AG04450 (cell line): ENCODE measurements around the gene ACACB. TPM values are rescaled to one million over a fixed set of nuclear protein-coding genes. Genes with fewer than 3 reads are reported as not detected.

Experiments
- CTCF ChIA-PET: fragments of 300-600, 350-600 bp; formaldehyde crosslinking; extraction: SDS; loops from one replicate; lab custom pipeline; 2022; ENCODE audit warnings: antibody characterized with exemption, inconsistent platforms; lab: Charles Lee
- POLR2A ChIA-PET: fragments of 350-600 bp; formaldehyde crosslinking; extraction: SDS; loops from one replicate; lab custom pipeline; 2021; ENCODE audit warnings: antibody characterized with exemption, inconsistent platforms; lab: Yijun Ruan, JAX
- DNase-seq: peaks from one replicate; pipeline ENCODE4 v3.0.0-alpha.2; 2011; ENCODE audit warnings: low read depth, low spot score
- H3K27ac ChIP-seq: one replicate; pipeline ENCODE4 v1.5.1; 2012; ENCODE audit warnings: low read depth, low read length, control low read depth
- H3K27me3 ChIP-seq: one replicate; pipeline ENCODE4 v1.6.0; 2012; ENCODE audit warnings: low read length; ENCODE audit not compliant: control insufficient read depth, insufficient read depth
- H3K4me3 ChIP-seq: 2 replicates; pipeline ENCODE4 v1.5.1; 2011; ENCODE audit warnings: mild to moderate bottlenecking, low read depth, low read length, control low read depth
- H3K9me3 ChIP-seq: 2 replicates; pipeline ENCODE4 v1.5.1; 2012; ENCODE audit warnings: low read length; ENCODE audit not compliant: control insufficient read depth, insufficient read depth
- polyA plus RNA-seq: library from polyadenylated mRNA; depleted of rRNA; stranded (reverse); fragments of >200 nt; gene quantifications from 2 replicates; pipeline ENCODE4 v1.2.3, GENCODE V29; 2011
- TF ChIP-seq, protein P1 (sequence below): IDR thresholded peaks from 2 replicates; pipeline ENCODE4 v1.5.1; 2011; ENCODE audit warnings: low read depth, low read length, control low read depth, inconsistent platforms

ACACB gene
- polyA plus RNA-seq, 1 experiment, result 3.2 TPM

- ChIA-PET CTCF (no interaction called here), POLR2A (no interaction called here)
- H3K27ac ChIP-seq, result no peak overlapping the region
- peaks cover 3% of the 10 kb centered on the region; the same call in 1 of the 2 replicates for H3K9me3 ChIP-seq
- H3K27me3 ChIP-seq, result no peaks in the 10 kb centered on the region
- no peak overlapping the region for H3K4me3 ChIP-seq
- DNase-seq, result no peak
- TF ChIP-seq, protein P1, sequence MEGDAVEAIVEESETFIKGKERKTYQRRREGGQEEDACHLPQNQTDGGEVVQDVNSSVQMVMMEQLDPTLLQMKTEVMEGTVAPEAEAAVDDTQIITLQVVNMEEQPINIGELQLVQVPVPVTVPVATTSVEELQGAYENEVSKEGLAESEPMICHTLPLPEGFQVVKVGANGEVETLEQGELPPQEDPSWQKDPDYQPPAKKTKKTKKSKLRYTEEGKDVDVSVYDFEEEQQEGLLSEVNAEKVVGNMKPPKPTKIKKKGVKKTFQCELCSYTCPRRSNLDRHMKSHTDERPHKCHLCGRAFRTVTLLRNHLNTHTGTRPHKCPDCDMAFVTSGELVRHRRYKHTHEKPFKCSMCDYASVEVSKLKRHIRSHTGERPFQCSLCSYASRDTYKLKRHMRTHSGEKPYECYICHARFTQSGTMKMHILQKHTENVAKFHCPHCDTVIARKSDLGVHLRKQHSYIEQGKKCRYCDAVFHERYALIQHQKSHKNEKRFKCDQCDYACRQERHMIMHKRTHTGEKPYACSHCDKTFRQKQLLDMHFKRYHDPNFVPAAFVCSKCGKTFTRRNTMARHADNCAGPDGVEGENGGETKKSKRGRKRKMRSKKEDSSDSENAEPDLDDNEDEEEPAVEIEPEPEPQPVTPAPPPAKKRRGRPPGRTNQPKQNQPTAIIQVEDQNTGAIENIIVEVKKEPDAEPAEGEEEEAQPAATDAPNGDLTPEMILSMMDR, result no peak
Measured at GRCh38 chr12:109191621-109192250, 75.3 kb downstream of the ACACB start.

DNA sequence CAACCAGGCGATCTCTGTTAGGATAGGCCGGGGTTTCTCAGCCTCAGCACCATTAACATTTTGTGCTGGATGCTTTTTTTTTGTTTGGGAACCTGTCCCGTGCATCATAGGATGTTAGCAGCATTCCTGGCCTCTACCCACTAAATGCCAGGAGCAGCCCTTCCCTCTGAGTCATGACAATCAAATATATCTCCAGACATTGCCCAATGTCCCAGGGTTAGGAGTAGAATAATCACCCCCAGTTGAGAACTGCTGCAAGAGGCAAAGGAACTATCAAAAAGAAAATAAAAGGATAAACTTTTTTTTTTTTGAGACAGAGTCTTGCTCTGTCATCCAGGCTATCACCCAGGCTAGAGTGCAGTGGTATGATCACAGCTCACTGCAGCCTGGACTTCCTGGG lies 76.0 kb downstream of the ACACB start:
- Histone ChIP-seq H3K4me3 (no peak overlapping the region), H3K27me3 (no peaks in the 10 kb centered on the region), H3K9me3 (peaks cover 3% of the 10 kb centered on the region; the same call in 1 of the 2 replicates), H3K27ac (no peak overlapping the region)
- peak; percentile 15 for DNase-seq
- ChIA-PET POLR2A (no interaction called here), CTCF (no interaction called here)
- TF ChIP-seq, protein P1, result no peak

GRCh38 chr12:109193896-109194295 lies 77.5 kb downstream of the ACACB start:
- Histone ChIP-seq H3K9me3 (peaks cover 3% of the 10 kb centered on the region; the same call in 1 of the 2 replicates), H3K27me3 (no peaks in the 10 kb centered on the region), H3K27ac (no peak overlapping the region), H3K4me3 (no peak overlapping the region)
- TF ChIP-seq, protein P1, result no peak
- ChIA-PET POLR2A (no interaction called here), CTCF (no interaction called here)
- DNase-seq, result no peak

DNA sequence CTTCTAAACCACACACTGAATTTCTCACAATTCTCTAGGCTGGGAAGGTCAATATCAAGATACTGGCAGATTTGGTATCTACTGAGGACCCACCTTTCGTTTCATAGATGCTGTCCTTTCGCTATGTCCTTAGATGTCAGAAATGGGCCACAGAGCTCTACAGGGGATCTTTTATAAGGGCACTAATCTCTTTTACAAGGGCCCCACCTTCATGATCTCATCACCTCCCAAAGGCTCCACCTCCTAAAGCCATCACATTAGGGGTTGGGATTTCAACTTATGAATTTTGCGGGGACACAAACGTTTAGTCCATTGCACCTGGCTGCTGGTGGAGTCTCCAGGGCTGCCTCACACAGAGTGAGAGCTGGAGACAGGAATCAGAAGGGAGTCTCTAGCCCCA lies 79.9 kb downstream of the ACACB start:
- TF ChIP-seq, protein P1, result no peak
- Histone ChIP-seq H3K4me3 (no peak overlapping the region), H3K27me3 (no peaks in the 10 kb centered on the region), H3K9me3 (peaks cover 3% of the 10 kb centered on the region; the same call in 1 of the 2 replicates), H3K27ac (no peak overlapping the region)
- no peak for DNase-seq
- POLR2A ChIA-PET, result no interaction called here
- CTCF ChIA-PET, result interaction anchor here (0.6 to 1.4 kb wide), 3 partner anchors 84 to 197 kb away, joined by 3 to 5 read pairs (median 4); partner anchors contain the start of gene UNG

DNA sequence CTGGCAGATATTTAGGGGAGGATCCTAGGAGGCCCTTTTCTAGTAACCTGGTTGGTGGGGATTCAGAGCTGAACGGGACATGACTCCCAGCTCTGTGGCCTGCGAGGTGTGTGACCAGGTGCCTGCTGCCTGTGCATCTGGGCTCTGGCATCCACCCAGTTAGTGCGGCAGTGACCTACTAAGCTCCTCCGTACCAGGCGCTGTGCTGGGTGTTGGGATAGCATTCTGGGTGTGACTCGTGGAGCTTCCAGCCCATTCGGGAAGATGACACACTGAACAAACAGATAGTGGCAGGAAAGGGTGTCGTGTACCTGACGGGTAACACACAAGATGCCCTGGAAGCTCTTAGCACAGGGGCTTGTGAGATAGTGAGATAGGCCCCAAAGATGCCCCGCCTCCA lies 80.9 kb downstream of the ACACB start:
- H3K27me3 ChIP-seq, result no peaks in the 10 kb centered on the region
- no peak for DNase-seq
- TF ChIP-seq, protein P1, result no peak
- ChIA-PET POLR2A (no interaction called here), CTCF (interaction anchor here (1.2 to 1.4 kb wide), 2 partner anchors 85 to 196 kb away, joined by 3 to 4 read pairs; no protein-coding TSS in a partner anchor)
- H3K27ac ChIP-seq, result no peak overlapping the region
- no peak overlapping the region for H3K4me3 ChIP-seq
- H3K9me3 ChIP-seq, result peaks cover 3% of the 10 kb centered on the region; the same call in 1 of the 2 replicates
